GM18498 (cell line): ENCODE measurements around the gene MAPK1IP1L.
"Not testable (repeated sequence)": the region's sequence is repeated elsewhere in the genome, so short reads cannot be mapped to it uniquely, and the experiment has no call there.

Experiments used
- ATAC-seq: cut with Tn5 transposase; IDR thresholded peaks from one replicate; pipeline ENCODE4 v1.9.1; 2021; ENCODE audit warnings: mild to moderate bottlenecking, moderate library complexity; ENCODE audit not compliant: unreplicated experiment

MAPK1IP1L gene

GRCh38 chr14:55051423-55052268 is at the start of gene MAPK1IP1L:
MAPK1IP1L (plus strand) TSS chr14:55051647; CDS start chr14:55061684, 10,037 bp downstream.
- ATAC-seq, result peak; percentile 89

GRCh38 chr14:55005071-55005470 is 46.4 kb upstream of the MAPK1IP1L start:
- ATAC-seq, result no peak

GRCh38 chr14:55015006-55015405 is 36.4 kb upstream of the MAPK1IP1L start:
- ATAC-seq, result no peak

DNA sequence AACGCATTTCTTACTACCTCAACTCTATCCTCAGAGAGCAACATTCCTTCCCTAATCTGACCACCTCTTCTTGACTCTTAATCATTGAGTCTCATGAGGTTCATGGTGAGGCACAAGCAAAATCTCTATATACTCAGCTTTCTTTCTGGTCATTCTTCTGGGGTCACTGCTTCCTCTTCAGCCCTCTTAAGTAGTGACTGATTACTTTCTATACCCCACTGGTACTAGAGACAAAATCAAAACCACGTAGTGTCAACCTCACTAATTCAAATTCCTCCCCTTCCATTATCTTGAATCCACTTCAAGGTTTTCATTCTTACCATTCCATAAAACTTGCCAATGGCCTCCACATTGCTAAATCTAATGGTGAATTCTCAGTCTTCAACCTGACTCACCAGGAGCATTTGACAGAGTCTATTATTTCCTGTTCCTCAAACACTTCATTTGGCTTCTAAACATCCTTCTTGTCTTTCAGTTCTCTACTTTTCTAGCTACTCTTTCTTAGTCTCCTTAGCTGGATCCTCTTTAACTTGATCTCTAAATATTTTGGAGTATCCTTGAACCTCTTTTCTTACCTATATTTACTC is 31.4 kb upstream of the MAPK1IP1L start:
- no peak for ATAC-seq

DNA sequence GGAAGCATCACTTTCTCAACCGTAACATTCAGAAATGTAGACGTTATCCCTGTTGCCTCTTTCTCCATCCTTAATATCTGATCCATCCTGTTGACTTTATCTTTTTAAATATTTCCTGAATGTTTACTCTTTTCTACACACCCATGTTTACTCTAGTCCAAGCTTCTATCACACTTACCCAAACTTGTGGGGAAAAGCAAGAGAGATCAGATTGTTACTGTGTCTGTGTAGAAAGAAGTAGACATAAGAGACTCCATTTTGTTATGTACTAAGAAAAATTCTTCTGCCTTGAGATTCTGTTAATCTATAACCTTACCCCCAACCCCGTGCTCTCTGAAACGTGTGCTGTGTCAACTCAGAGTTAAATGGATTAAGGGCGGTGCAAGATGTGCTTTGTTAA is 27.1 kb upstream of the MAPK1IP1L start:
- ATAC-seq, result not testable (repeated sequence)

DNA sequence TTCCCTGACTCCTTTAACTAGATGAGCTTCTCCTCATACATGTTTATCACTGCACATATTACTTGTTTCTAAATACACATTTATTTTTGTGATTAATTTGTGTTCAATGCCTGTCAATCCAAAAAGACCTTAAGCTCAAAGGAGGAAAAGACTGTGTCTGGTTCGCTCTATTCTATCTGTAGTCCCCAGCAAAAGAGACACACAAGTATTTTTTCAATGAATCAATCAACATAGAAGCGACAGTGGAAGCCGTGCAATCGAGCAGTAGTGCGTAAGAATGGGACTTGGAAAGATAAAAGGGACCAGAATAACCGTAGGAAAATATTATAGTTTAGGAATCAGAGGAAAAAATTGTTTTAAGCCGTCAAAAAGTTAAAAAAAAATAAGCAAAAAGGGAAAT is 25.5 kb upstream of the MAPK1IP1L start:
- ATAC-seq, result no peak

- no peak for ATAC-seq
Measured at GRCh38 chr14:55026441-55026792, 25.0 kb upstream of the MAPK1IP1L start.

- peak; percentile 90 for ATAC-seq
Measured at GRCh38 chr14:55026793-55027561, 24.5 kb upstream of the MAPK1IP1L start, which contains the start of the genes SOCS4 and WDHD1. SOCS4 (plus strand) TSS chr14:55027236; CDS start chr14:55043042, 15,806 bp downstream. WDHD1 (minus strand) TSS chr14:55027099; CDS start chr14:55026787, 312 bp downstream.

GRCh38 chr14:55028066-55028465 is 23.4 kb upstream of the MAPK1IP1L start:
- ATAC-seq, result no peak

- ATAC-seq, result no peak
Measured at GRCh38 chr14:55028476-55028875, 23.0 kb upstream of the MAPK1IP1L start.

DNA sequence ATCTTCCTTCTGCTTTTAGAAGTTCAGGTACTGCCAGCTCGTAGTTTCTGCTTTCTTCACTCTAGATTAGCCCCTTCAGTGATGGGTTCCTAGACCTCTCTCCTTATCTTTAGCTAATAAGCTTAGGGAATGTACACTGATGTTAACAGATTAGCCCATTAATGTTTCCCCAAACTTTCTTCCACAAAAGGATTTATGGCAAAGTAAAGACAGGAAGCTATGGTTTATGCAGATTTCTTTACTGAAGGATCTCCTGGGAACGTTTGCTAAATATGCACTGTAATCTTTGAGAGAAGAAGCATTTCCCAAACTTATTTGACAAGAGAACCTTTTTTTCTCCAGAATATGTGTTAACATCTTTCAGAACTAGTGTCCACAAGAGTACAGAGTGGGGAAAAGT is 20.3 kb upstream of the MAPK1IP1L start:
- ATAC-seq, result no peak

GRCh38 chr14:55037995-55038394 is 13.5 kb upstream of the MAPK1IP1L start:
- ATAC-seq, result not testable (repeated sequence)

GRCh38 chr14:55038708-55039107 is 12.7 kb upstream of the MAPK1IP1L start:
- ATAC-seq, result no peak

GRCh38 chr14:55043528-55043927 is 7.9 kb upstream of the MAPK1IP1L start:
- no peak for ATAC-seq

GRCh38 chr14:55045087-55045486 is 6.4 kb upstream of the MAPK1IP1L start:
- no peak for ATAC-seq

DNA sequence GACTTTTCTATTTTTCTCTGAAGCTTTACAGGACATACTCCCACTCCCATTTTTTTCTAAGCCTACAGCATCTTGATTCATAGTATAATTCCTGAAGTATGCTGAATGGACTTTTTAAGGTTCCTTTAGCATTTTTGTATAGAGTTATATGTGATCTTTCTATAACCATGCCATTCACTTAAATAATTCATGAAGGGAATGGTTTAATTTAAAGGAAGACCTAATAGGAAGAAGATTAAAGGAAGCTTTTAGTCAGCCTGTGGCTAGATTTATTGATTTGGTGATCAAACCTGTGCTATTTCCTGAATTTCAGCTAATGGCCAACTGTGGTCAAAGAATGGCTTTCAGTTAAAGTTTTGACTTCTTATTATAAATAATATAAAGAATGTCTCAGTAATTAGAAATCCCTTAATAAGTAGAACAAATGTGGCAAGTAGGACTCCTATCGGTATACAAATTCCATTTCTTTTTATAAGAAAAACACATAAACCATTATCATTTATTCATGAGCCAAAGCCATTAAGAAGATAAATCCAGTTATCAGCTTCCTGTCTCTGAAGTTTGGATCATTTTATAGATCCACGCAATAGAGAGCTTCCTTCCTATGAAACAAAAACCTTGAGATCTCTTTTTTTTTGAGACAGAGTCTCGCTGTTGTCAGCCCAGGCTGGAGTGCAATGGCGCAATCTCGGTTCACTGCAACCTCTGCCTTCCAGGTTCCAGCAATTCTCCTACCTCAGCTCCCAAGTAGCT is 4.0 kb upstream of the MAPK1IP1L start:
- no peak for ATAC-seq

- no peak for ATAC-seq
Measured at GRCh38 chr14:55048900-55049436, 2.5 kb upstream of the MAPK1IP1L start.

GRCh38 chr14:55051165-55051422 is 353 bp upstream of the MAPK1IP1L start:
- ATAC-seq, result peak; percentile 24

DNA sequence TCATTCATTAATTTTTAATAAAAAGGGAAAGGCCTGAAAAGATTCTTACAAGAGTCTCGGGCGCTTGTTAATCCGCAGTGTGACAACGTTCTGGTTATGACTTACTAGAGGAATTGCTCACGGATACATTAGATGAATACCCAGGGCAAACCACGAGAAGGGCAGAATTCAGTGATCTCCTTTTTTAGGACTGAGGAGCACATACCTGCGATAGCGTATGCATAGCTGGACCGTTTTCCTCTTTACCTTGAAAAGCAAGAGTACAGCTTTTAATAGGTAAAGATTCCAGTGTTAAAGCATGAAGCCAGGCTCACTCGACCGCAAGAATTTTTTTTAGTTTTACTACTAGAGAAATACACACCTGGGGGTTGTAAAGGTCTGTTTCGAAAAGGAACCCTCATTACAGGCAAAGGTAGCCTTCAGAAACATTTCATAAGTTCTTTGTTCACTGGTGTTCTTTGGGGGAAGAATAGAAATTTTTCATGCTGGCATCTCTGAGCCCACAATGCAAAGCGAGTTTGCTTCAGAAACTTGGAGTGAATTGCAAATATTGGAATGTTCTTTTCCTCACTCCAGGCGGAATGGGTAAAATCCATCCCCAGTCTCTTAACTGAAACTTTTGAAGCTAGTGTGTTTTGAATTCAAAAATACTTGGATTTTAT is 953 bp downstream of the MAPK1IP1L start:
- peak; percentile 9 for ATAC-seq

GRCh38 chr14:55053018-55053417 is 1.6 kb downstream of the MAPK1IP1L start:
- no peak for ATAC-seq
